Esophagus squamous epithelium (tissue), 4 donors: ENCODE measurements around the gene TMEM239.

ENCODE experiments used
- POLR2A ChIP-seq, 4 donors: fragments of 450-650 bp; IDR thresholded peaks; one replicate each; pipeline ENCODE4 v1.6.1; 2017; ENCODE audit warnings: antibody characterized with exemption in 4 of 4, mild to moderate bottlenecking in 4 of 4, moderate library complexity in 3 of 4
- TF ChIP-seq, protein P1 (sequence below), 6 experiments: fragments of 450-650 bp in 4 of 6; fragments of 200-600 bp in 2 of 6; sonication (generic) in 2 of 6; IDR thresholded peaks; one replicate each; pipeline ENCODE4 v1.5.1; 2016 to 2019; ENCODE audit warnings: antibody characterized with exemption in 6 of 6, mild to moderate bottlenecking in 4 of 6, moderate library complexity in 4 of 6

DNA sequence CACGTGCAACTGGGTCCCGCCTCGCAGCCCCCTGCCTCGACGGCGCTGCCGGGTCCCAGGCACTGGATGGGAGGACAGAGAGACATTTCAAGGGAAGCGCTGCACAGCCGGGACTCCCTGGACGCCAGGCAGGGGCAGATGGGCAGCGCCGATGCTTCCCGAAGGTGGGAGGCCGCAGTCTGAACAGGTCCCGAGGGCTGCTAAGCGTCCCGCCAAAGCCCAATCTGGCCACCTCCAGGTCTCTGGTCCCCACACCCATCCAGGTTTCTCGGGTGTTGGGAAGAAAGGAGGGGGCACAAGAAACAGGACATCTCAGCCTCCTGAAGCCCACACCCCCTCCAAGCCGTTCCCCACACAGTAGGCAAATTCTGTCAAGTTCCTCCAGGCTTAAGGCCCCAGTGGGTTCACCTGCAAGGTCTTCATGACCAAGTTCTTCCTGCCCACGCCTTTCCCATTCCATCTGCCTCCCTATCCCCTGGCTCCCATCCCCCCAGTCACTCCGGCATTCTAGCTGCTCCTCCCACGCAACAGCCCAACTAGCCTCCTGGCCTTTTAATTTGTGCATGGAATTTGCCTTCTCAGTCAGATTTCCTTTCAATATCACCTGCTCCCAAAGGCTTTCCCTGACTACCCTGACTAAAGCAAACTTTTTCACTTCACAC, 10.3 kb upstream of the TMEM239 start:
- no peak for TF ChIP-seq POLR2A (IDR thresholded peaks at IDR 0.05)
- TF ChIP-seq, protein P1, sequence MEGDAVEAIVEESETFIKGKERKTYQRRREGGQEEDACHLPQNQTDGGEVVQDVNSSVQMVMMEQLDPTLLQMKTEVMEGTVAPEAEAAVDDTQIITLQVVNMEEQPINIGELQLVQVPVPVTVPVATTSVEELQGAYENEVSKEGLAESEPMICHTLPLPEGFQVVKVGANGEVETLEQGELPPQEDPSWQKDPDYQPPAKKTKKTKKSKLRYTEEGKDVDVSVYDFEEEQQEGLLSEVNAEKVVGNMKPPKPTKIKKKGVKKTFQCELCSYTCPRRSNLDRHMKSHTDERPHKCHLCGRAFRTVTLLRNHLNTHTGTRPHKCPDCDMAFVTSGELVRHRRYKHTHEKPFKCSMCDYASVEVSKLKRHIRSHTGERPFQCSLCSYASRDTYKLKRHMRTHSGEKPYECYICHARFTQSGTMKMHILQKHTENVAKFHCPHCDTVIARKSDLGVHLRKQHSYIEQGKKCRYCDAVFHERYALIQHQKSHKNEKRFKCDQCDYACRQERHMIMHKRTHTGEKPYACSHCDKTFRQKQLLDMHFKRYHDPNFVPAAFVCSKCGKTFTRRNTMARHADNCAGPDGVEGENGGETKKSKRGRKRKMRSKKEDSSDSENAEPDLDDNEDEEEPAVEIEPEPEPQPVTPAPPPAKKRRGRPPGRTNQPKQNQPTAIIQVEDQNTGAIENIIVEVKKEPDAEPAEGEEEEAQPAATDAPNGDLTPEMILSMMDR (IDR thresholded peaks at IDR 0.05), result no peak
